Measurements from ENCODE around the gene UBXN11. TPM values are rescaled to one million over a fixed set of nuclear protein-coding genes. Genes with fewer than 3 reads are reported as not detected.

The UBXN11 gene
- total RNA-seq, 1 donor from 2014 or later, result 22.1 TPM

DNA sequence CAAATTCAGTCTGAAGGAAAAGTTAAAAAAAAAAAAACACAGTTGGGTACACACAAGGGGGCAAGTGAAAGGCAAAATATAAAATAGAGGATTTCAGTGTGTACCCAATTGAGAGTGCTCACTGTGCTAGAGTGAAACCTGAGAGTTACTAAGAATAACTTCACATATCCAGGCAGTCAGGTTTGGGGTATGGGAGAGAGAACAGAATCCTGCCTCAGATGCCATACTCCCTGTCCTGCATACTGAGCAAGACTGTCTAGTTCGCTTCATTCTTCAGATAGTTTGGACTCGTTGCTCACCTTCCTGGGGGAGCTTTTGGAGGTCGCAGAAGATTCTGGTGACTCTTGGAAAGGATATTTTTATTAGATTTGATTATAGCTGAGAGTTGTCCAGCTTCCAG lies 52.0 kb downstream of the UBXN11 start:
- peaks cover 43% of the 10 kb centered on the region for H3K36me3 Mint-ChIP-seq (ENCODE audit: low read depth)
- H3K4me1 Mint-ChIP-seq (ENCODE audit: low read depth), result peaks cover 12% of the 10 kb centered on the region
- no peaks in the 10 kb centered on the region for H3K27me3 Mint-ChIP-seq (ENCODE audit: insufficient read depth)
- DNase-seq (ENCODE audit: low spot score), result no peak
- intact Hi-C loops (cut with micrococcal nuclease), result no loop called here
- no peak overlapping the region for H3K27ac Mint-ChIP-seq
- H3K9me3 Mint-ChIP-seq, result no peaks in the 10 kb centered on the region
- H3K4me3 Mint-ChIP-seq, result no peak overlapping the region

DNA sequence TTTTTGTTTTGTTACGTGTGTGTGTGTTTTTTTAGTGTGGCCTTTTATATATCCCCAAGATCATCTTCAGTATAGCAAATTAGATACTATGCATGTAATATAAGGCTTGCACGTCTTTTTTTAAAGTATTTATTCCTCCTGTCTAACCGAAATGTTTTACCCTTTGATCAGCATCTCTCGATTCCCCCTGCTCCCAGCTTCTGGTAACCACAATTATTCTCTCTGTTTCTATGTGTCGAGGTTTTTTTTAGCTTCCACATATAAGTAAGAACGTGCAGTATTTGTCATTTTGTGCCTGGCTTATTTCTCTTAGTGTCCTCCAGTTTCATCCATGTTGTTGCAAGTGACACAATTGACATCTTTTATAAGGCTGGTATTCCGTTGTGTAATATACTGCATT lies 53.7 kb downstream of the UBXN11 start:
- no peak for DNase-seq (ENCODE audit: low spot score)
- Mint-ChIP-seq H3K9me3 (no peaks in the 10 kb centered on the region), H3K4me3 (no peak overlapping the region), H3K36me3 (ENCODE audit: low read depth) (peaks cover 32% of the 10 kb centered on the region), H3K27me3 (ENCODE audit: insufficient read depth) (no peaks in the 10 kb centered on the region), H3K27ac (no peak overlapping the region), H3K4me1 (ENCODE audit: low read depth) (peaks cover 7% of the 10 kb centered on the region)
- intact Hi-C loops (cut with micrococcal nuclease), result no loop called here

DNA sequence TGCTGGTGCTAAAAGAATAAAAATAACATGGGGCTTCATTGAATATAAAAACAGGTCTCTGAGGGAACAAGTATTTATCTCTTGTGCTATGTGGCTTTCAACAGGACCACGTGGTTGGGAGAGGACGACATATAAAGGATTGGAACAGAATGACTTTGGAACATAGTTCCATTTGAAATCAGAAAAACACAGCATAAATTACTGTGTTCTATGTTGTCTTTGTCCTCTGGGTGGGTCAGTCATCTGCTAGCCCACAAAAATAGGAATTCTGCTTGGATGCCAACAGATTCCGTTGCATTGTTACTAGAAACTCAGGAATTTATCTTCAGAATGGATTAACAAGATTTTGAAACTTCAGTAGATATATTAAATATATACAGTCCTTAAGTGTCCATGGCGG lies 66.5 kb downstream of the UBXN11 start:
- H3K27ac Mint-ChIP-seq, result no peak overlapping the region
- intact Hi-C loops (cut with micrococcal nuclease), result no loop called here
- H3K27me3 Mint-ChIP-seq (ENCODE audit: insufficient read depth), result no peaks in the 10 kb centered on the region
- no peak for DNase-seq (ENCODE audit: low spot score)
- no peak overlapping the region for H3K4me3 Mint-ChIP-seq
- no peaks in the 10 kb centered on the region for H3K9me3 Mint-ChIP-seq
- peaks cover 29% of the 10 kb centered on the region for H3K36me3 Mint-ChIP-seq (ENCODE audit: low read depth)
- peaks cover 35% of the 10 kb centered on the region for H3K4me1 Mint-ChIP-seq (ENCODE audit: low read depth)

DNA sequence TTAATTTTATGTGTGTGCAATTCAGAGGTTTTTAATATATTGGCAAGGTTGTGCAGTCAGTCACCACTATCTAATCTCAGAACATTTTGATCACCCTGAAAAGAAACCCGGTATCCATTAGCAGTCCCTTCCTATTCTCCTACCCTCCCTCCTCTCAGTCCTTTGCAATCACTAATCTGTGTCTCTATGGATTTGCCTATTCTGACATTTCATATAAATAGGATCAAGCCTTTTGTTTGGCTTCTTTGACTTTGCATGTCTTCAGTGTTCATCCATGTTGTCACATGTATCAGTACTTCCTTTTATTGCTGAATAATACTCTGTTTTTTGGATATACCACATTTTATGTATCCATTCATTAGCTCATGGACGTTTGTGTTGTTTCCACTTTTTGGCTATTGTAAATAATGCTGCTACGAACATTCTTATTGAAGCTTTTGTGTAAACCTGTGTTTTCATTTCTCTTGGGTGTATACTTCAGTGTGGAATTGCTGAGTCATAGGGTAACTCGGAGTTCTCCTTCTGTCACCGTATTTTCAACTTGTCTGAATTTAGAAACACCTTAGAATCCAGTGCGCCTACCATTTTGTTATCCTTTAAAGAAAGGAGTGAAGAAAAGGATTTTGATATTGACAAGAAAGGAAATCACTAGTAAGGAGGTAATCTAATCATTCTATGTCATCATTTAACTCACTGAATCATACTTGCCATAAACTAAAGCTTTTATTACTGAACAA lies 69.0 kb downstream of the UBXN11 start:
- Mint-ChIP-seq H3K4me1 (ENCODE audit: low read depth) (peaks cover 43% of the 10 kb centered on the region), H3K9me3 (no peaks in the 10 kb centered on the region), H3K36me3 (ENCODE audit: low read depth) (peaks cover 24% of the 10 kb centered on the region), H3K27me3 (ENCODE audit: insufficient read depth) (peaks cover 1% of the 10 kb centered on the region), H3K27ac (peak overlapping the region; percentile 55), H3K4me3 (peak overlapping the region; percentile 16)
- intact Hi-C loops (cut with micrococcal nuclease), result no loop called here
- no peak for DNase-seq (ENCODE audit: low spot score)

DNA sequence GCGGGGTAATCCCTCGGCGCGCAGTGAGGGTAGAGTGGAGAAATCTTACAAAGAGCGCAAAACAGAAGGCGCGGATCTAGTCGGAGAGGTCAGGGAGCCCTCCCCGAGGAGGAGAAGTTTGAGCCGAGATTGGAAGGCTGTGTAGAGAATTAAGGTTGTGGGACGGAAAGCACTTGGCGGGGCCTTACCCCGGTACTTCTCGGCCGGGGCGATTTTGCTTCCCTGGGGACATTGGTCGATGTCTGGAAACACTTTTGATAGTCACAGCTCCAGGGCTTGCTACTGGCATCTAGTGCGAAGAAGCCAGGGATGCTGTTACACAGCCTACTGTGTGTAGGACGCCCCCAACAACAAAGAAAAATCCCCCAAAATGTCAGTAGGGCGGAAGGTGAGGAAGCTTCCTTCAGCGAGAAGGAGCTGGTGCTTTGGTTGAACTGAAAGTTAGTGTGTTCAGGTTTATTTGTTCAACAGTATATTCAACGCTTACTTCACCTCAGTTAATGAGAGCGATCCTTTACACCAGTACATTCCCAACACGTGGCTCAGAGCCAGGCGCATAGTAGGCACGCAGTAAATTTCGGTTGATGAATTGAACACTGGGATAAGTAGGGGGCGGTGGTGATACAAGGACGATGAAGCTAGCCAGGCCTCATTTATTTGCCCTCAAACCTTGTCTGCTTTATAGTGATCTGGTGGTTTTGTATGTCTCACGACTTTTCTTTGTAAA lies 71.6 kb downstream of the UBXN11 start:
- no peak for DNase-seq (ENCODE audit: low spot score)
- intact Hi-C loops (cut with micrococcal nuclease), result loop anchor here (1.0 to 5.0 kb wide), 13 partner anchors 10 to 757 kb away; partner anchors contain the start of genes CATSPER4, DHDDS, HMGN2 and PDIK1L
- Mint-ChIP-seq H3K4me3 (peak overlapping the region; percentile 100), H3K4me1 (ENCODE audit: low read depth) (peaks cover 43% of the 10 kb centered on the region), H3K27ac (peak overlapping the region; percentile 96), H3K36me3 (ENCODE audit: low read depth) (peaks cover 20% of the 10 kb centered on the region), H3K9me3 (no peaks in the 10 kb centered on the region), H3K27me3 (ENCODE audit: insufficient read depth) (peaks cover 4% of the 10 kb centered on the region)

DNA sequence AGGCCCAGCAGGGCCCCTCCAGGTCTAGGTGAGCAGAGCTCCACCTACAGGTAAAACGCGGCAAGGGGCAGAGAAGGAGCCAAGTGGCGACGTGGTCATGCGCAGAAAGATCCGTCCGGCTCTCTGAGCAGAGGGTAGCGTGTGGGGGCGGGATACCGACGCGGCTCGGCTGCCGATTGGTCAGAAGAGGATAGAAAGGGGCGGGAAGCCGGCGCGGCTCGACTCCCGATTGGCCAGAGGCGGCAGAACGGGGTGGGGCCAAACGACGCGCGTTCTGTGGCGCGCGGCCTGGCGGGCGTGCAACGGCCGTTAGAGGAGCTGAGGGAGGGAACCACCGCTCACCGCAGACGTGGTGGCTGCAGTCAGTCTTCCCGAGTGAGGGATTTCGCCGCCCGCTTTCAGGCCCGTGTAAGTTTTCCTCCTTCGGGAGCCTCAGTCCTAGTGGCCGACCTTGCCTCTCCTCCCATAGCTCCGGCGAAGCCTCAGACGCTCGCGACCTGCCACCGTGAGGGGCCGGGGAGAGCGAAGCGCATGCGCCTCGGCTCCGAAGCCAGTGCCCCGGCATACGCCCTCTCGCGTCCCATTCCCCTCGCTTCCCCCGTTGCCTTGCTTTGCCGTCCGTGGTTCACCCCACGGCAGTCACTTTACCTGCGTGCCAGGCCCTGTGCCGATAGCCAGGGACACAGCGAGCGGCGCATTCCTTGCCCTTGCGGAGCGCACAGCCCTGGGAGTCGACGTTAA lies 72.4 kb downstream of the UBXN11 start, which contains the start of gene CEP85:
Gene CEP85, plus strand, starts transcription at position 298 of the 741 bp plus-strand sequence. CDS start 5,584 bp downstream, outside the sequence.
- DNase-seq (ENCODE audit: low spot score), result peak; percentile 98
- Mint-ChIP-seq H3K27ac (peak within 1 kb of the TSS; percentile 96), H3K27me3 (ENCODE audit: insufficient read depth) (peaks cover 4% of the 10 kb centered on the region), H3K4me3 (peak within 1 kb of the TSS; percentile 100), H3K36me3 (ENCODE audit: low read depth) (peaks cover 16% of the 10 kb centered on the region), H3K4me1 (ENCODE audit: low read depth) (peaks cover 43% of the 10 kb centered on the region), H3K9me3 (no peaks in the 10 kb centered on the region)
- intact Hi-C loops (cut with micrococcal nuclease), result loop anchor here (1.0 to 5.0 kb wide), 13 partner anchors 9 to 758 kb away; partner anchors contain the start of genes CATSPER4, DHDDS, HMGN2 and PDIK1L

Other genes starting within 250 kb of the UBXN11 start
- gene TRIM63, start 239.0 kb downstream of the UBXN11 start, total RNA-seq, result not detected in 2 replicates
- gene PDIK1L, start 194.8 kb downstream of the UBXN11 start, total RNA-seq, result 15.5 and 18.9 TPM in 2 replicates
- gene FAM110D, start 147.6 kb downstream of the UBXN11 start, total RNA-seq, result 0.12 TPM in 1 of 2 replicates, not detected in the other
- gene C1orf232, start 137.7 kb downstream of the UBXN11 start, total RNA-seq, result not detected in 2 replicates
- 81.3 and 83.0 TPM in 2 replicates for gene ZNF593, start 136.7 kb downstream of the UBXN11 start, total RNA-seq
- not detected in 2 replicates for gene ZNF593OS, start 134.8 kb downstream of the UBXN11 start, total RNA-seq
- gene CNKSR1, start 129.1 kb downstream of the UBXN11 start, total RNA-seq, result 4.2 and 4.7 TPM in 2 replicates
- not detected in 2 replicates for gene CATSPER4, start 116.0 kb downstream of the UBXN11 start, total RNA-seq
- 37.0 and 37.1 TPM in 2 replicates for gene CEP85, start 72.4 kb downstream of the UBXN11 start, total RNA-seq
- gene SH3BGRL3, start 26.6 kb downstream of the UBXN11 start, total RNA-seq, result 551 and 575 TPM in 2 replicates
- 394 and 411 TPM in 2 replicates for gene CD52, start 11.3 kb upstream of the UBXN11 start, total RNA-seq
- gene CRYBG2, start 47.5 kb upstream of the UBXN11 start, total RNA-seq, result 0.83 and 1.9 TPM in 2 replicates
- not detected in 2 replicates for gene ZNF683, start 66.1 kb upstream of the UBXN11 start, total RNA-seq
- not detected in 2 replicates for gene LIN28A, start 104.2 kb upstream of the UBXN11 start, total RNA-seq
- gene DHDDS, start 125.7 kb upstream of the UBXN11 start, total RNA-seq, result 58.4 and 60.9 TPM in 2 replicates
- gene HMGN2, start 165.8 kb upstream of the UBXN11 start, total RNA-seq, result 492 and 496 TPM in 2 replicates
- gene RPS6KA1, start 223.1 kb upstream of the UBXN11 start, total RNA-seq, result 324 and 331 TPM in 2 replicates